Type B pancreatic cell (in vitro differentiated cells): ENCODE measurements around the gene HEXIM1. TPM values are rescaled to one million over a fixed set of nuclear protein-coding genes. Genes with fewer than 3 reads are reported as not detected.

Experiments
- DNase-seq: peaks from one replicate; pipeline ENCODE4 v3.0.0; 2021; ENCODE audit warnings: mixed read lengths; ENCODE audit not compliant: unreplicated experiment; ENCODE audit errors: extremely low spot score
- H3K27ac Mint-ChIP-seq: 2 replicates; pipeline ENCODE4 v1.8.0; 2021; ENCODE audit warnings: mild to moderate bottlenecking, mixed read lengths
- H3K27me3 Mint-ChIP-seq: 2 replicates; pipeline ENCODE4 v1.8.0; 2021; ENCODE audit warnings: mixed read lengths
- H3K36me3 Mint-ChIP-seq: 2 replicates; pipeline ENCODE4 v1.8.0; 2021; ENCODE audit warnings: mixed read lengths
- H3K4me1 Mint-ChIP-seq: one replicate; pipeline ENCODE4 v1.8.0; 2021; ENCODE audit warnings: mixed read lengths; ENCODE audit not compliant: unreplicated experiment
- H3K4me3 Mint-ChIP-seq: 2 replicates; pipeline ENCODE4 v1.8.0; 2021; ENCODE audit warnings: mild to moderate bottlenecking, mixed read lengths
- H3K9me3 Mint-ChIP-seq: 2 replicates; pipeline ENCODE4 v1.8.0; 2021; ENCODE audit warnings: mixed read lengths
- total RNA-seq: library from RNA; stranded (reverse); gene quantifications from 2 replicates; pipeline ENCODE4 v1.2.1, GENCODE V29; 2021; ENCODE audit warnings: low replicate concordance
- TF ChIP-seq, protein P1 (sequence below): fragments of 200-600 bp; sonication (generic); conservative IDR thresholded peaks from 2 replicates; pipeline ENCODE4 v1.5.0; 2021; ENCODE audit warnings: antibody characterized with exemption, mild to moderate bottlenecking

The HEXIM1 gene
- total RNA-seq, 1 donor from 2014 or later = 27.5 TPM

DNA sequence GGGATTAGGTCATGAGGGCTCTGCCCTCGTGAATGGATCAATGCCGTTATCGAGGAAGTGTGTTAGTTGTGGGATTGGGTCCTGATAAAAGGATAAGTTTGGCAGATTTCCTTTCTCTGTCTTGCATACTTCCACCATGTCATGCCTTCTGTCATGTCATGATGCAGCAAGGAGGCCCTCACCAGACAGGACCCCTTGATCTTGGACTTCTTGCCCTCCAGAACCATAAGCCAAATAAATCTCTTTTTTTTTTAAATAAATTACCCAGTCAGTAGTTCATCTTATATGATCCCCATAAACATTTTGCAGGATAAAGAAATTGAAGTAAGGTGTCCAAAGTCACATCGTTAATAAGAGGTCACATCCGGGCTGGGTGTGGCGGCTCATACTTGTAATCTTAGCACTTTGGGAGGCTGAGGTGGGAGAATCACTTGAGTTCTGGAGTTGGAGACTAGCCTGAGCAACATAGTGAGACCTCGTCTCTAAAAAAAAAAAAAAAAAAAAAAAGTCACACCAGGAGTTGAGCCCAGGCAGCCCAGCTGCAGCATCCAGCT, 38.6 kb downstream of the HEXIM1 start:
- H3K36me3 Mint-ChIP-seq = no peaks in the 10 kb centered on the region
- no peak overlapping the region for H3K4me3 Mint-ChIP-seq
- no peaks in the 10 kb centered on the region for H3K4me1 Mint-ChIP-seq
- H3K27ac Mint-ChIP-seq = no peak overlapping the region
- H3K27me3 Mint-ChIP-seq = no peaks in the 10 kb centered on the region
- TF ChIP-seq, protein P1, sequence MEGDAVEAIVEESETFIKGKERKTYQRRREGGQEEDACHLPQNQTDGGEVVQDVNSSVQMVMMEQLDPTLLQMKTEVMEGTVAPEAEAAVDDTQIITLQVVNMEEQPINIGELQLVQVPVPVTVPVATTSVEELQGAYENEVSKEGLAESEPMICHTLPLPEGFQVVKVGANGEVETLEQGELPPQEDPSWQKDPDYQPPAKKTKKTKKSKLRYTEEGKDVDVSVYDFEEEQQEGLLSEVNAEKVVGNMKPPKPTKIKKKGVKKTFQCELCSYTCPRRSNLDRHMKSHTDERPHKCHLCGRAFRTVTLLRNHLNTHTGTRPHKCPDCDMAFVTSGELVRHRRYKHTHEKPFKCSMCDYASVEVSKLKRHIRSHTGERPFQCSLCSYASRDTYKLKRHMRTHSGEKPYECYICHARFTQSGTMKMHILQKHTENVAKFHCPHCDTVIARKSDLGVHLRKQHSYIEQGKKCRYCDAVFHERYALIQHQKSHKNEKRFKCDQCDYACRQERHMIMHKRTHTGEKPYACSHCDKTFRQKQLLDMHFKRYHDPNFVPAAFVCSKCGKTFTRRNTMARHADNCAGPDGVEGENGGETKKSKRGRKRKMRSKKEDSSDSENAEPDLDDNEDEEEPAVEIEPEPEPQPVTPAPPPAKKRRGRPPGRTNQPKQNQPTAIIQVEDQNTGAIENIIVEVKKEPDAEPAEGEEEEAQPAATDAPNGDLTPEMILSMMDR = no peak
- no peak for DNase-seq
- H3K9me3 Mint-ChIP-seq = no peaks in the 10 kb centered on the region

GRCh38 chr17:45189009-45189408, 40.7 kb downstream of the HEXIM1 start:
- no peak overlapping the region for H3K4me3 Mint-ChIP-seq
- H3K27ac Mint-ChIP-seq = no peak overlapping the region
- no peaks in the 10 kb centered on the region for H3K36me3 Mint-ChIP-seq
- H3K27me3 Mint-ChIP-seq = no peaks in the 10 kb centered on the region
- no peak for DNase-seq
- H3K9me3 Mint-ChIP-seq = no peaks in the 10 kb centered on the region
- no peaks in the 10 kb centered on the region for H3K4me1 Mint-ChIP-seq
- TF ChIP-seq, protein P1 = no peak

- H3K4me3 Mint-ChIP-seq = no peak overlapping the region
- H3K27ac Mint-ChIP-seq = no peak overlapping the region
- TF ChIP-seq, protein P1 = no peak
- H3K9me3 Mint-ChIP-seq = no peaks in the 10 kb centered on the region
- no peaks in the 10 kb centered on the region for H3K27me3 Mint-ChIP-seq
- no peak for DNase-seq
- H3K4me1 Mint-ChIP-seq = no peaks in the 10 kb centered on the region
- H3K36me3 Mint-ChIP-seq = no peaks in the 10 kb centered on the region
Observed at GRCh38 chr17:45190503-45191255, 42.4 kb downstream of the HEXIM1 start.

DNA sequence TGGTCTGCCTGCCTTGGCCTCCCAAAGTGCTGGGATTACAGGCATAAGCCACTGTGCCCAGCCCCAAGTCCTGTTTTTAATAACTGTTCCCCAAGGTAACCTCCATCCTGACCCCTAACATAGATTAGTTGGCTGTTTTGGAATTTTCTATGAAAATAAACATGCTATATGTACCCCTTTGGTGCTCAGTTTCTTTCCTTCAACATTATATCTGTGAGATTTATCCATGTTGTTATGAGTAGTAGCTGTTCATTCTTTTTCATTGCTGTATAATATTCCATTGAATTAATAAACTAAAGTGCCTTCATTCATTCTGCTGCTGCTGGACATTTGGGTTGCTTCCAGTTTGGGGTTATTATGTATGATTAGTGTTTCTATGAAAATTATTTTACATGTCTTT, 47.1 kb downstream of the HEXIM1 start:
- no peaks in the 10 kb centered on the region for H3K27me3 Mint-ChIP-seq
- DNase-seq = no peak
- H3K9me3 Mint-ChIP-seq = no peaks in the 10 kb centered on the region
- no peak overlapping the region for H3K4me3 Mint-ChIP-seq
- TF ChIP-seq, protein P1 = no peak
- H3K36me3 Mint-ChIP-seq = no peaks in the 10 kb centered on the region
- H3K4me1 Mint-ChIP-seq = peaks cover 6% of the 10 kb centered on the region
- H3K27ac Mint-ChIP-seq = no peak overlapping the region

DNA sequence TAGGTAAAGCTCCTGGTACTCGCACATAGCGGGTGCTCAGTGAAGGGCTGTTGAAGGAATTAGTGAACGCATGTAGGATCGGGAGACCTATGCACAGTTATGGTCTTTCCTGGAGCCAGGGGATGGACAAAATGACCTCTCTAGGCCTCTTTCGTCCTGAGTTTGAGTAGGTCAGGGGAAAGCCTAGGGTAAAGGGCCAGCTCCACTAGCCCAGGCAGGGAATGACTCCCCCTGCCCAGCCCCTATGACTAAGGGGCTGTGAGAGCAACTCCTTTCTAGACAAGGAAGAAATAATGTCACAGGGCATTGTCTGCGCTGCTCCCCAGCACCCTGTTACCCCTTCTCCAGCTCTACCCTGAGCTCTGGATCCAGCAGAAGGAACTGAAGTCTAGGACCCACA, 48.8 kb downstream of the HEXIM1 start:
- Mint-ChIP-seq H3K4me1 (peaks cover 10% of the 10 kb centered on the region), H3K27ac (peak overlapping the region; percentile 48), H3K9me3 (no peaks in the 10 kb centered on the region), H3K27me3 (no peaks in the 10 kb centered on the region), H3K36me3 (no peaks in the 10 kb centered on the region), H3K4me3 (no peak overlapping the region)
- no peak for DNase-seq
- TF ChIP-seq, protein P1 = no peak
